Non-pigmented ciliary epithelial cell (primary cell): ENCODE data around the gene TPRG1.
"Not testable (repeated sequence)": the region's sequence is repeated elsewhere in the genome, so short reads cannot be mapped to it uniquely, and the experiment has no call there.

ENCODE experiments used
- DNase-seq: peaks from one replicate; pipeline ENCODE4 v3.0.0-alpha.2; 2010; ENCODE audit warnings: low read depth

The TPRG1 gene

GRCh38 chr3:189316296-189317019 is 144.7 kb downstream of the TPRG1 start:
- DNase-seq = no peak

GRCh38 chr3:189317911-189318310 is 146.1 kb downstream of the TPRG1 start:
- DNase-seq = no peak

GRCh38 chr3:189320511-189320910 is 148.7 kb downstream of the TPRG1 start:
- DNase-seq = no peak

- no peak for DNase-seq
Measured at GRCh38 chr3:189322339-189322738, 150.6 kb downstream of the TPRG1 start.

- DNase-seq = peak; percentile 75
Measured at GRCh38 chr3:189324538-189325138, 152.9 kb downstream of the TPRG1 start.

GRCh38 chr3:189325454-189325853 is 153.7 kb downstream of the TPRG1 start:
- DNase-seq = no peak

GRCh38 chr3:189329630-189330029 is 157.9 kb downstream of the TPRG1 start:
- DNase-seq = not testable (repeated sequence)

- DNase-seq = no peak
Measured at GRCh38 chr3:189330066-189330465, 158.3 kb downstream of the TPRG1 start.

- DNase-seq = no peak
Measured at GRCh38 chr3:189331002-189331418, 159.2 kb downstream of the TPRG1 start.

GRCh38 chr3:189334064-189334920 is 162.5 kb downstream of the TPRG1 start:
- DNase-seq = no peak

GRCh38 chr3:189337673-189338091 is 165.9 kb downstream of the TPRG1 start:
- no peak for DNase-seq

- no peak for DNase-seq
Measured at GRCh38 chr3:189338366-189338765, 166.6 kb downstream of the TPRG1 start.

GRCh38 chr3:189339996-189340395 is 168.2 kb downstream of the TPRG1 start:
- no peak for DNase-seq

GRCh38 chr3:189340680-189341460 is 169.1 kb downstream of the TPRG1 start:
- no peak for DNase-seq

- no peak for DNase-seq
Measured at GRCh38 chr3:189342811-189343210, 171.0 kb downstream of the TPRG1 start.

GRCh38 chr3:189344996-189345395 is 173.2 kb downstream of the TPRG1 start:
- DNase-seq = no peak

GRCh38 chr3:189349772-189350171 is 178.0 kb downstream of the TPRG1 start:
- DNase-seq = no peak

GRCh38 chr3:189353318-189353965 is 181.7 kb downstream of the TPRG1 start:
- no peak for DNase-seq

- DNase-seq = no peak
Measured at GRCh38 chr3:189353988-189354889, 182.5 kb downstream of the TPRG1 start.

GRCh38 chr3:189355115-189355480 is 183.3 kb downstream of the TPRG1 start:
- no peak for DNase-seq
